HCT116 (cell line): ENCODE measurements around the gene SVIL. TPM values are rescaled to one million over a fixed set of nuclear protein-coding genes. Genes with fewer than 3 reads are reported as not detected.

ENCODE experiments used
- ATAC-seq: fragments of 200-7000 bp; cut with Tn5 transposase; 2 replicates; pipeline ENCODE4 v1.9.1; 2020; ENCODE audit warnings: mild to moderate bottlenecking, moderate library complexity
- BruUV-seq: library from RNA; stranded (reverse); fragments of 400-500 nt; replicated peaks from 2 replicates; lab custom pipeline; 2021; lab: Mats Ljungman, UMichigan
- CTCF ChIA-PET: fragments of 300-600 bp; sonication (Branson Sonifier 250); formaldehyde crosslinking; loops from one replicate; lab custom pipeline; 2021; ENCODE audit warnings: antibody characterized with exemption; lab: Charles Lee
- POLR2A ChIA-PET: fragments of 300-600, 350-600 bp; sonication (Branson Sonifier 250); formaldehyde crosslinking; loops from one replicate; lab custom pipeline; 2021; ENCODE audit warnings: antibody characterized with exemption; lab: Charles Lee
- RAD21 ChIA-PET, 2 experiments: fragments of 300-600 bp; sonication (Branson Sonifier 250); formaldehyde crosslinking; loops; one replicate each; lab custom pipeline; 2023; ENCODE audit warnings: low total read pairs in 2 of 2; ENCODE audit not compliant: uncharacterized antibody in 2 of 2, unreplicated experiment in 2 of 2, low non-redundant PET in 1 of 2; lab: Charles Lee
- DNase-seq: peaks from one replicate; pipeline ENCODE4 v3.0.0-alpha.2; 2010; ENCODE audit warnings: low read depth, low spot score
- H2AFZ ChIP-seq: fragments of 200-600 bp; shearing (Covaris generic), sonication (generic); 2 replicates; pipeline ENCODE4 v1.6.1; 2017; ENCODE audit warnings: low read depth, mixed run types, mixed read lengths, antibody characterized with exemption, low read length; ENCODE audit not compliant: poor library complexity, severe bottlenecking
- H3K27ac ChIP-seq: 2 replicates; pipeline ENCODE4 v1.5.1; 2012; ENCODE audit warnings: low read depth, low read length
- H3K27me3 ChIP-seq: fragments of 200-600 bp; sonication (generic); 2 replicates; pipeline ENCODE4 v1.6.1; 2016; ENCODE audit warnings: mixed run types, low read length, mixed read lengths; ENCODE audit not compliant: insufficient read depth
- H3K36me3 ChIP-seq, 2 experiments: fragments of 200-500 bp in 1 of 2; fragments of 200-600 bp in 1 of 2; sonication (Bioruptor generic) in 1 of 2; sonication (generic) in 1 of 2; 2 replicates each; pipeline versions ENCODE4 v1.5.1 to v1.6.1; 2014 to 2016; ENCODE audit warnings: low read length in 2 of 2, inconsistent platforms in 1 of 2, mixed read lengths in 1 of 2, mixed run types in 1 of 2; ENCODE audit not compliant: insufficient read depth in 2 of 2, control insufficient read depth in 1 of 2
- H3K4me1 ChIP-seq, 2 experiments: fragments of 200-600 bp in 1 of 2; sonication (generic) in 1 of 2; 2 replicates each; pipeline versions ENCODE4 v1.5.1 to v1.6.1; 2012 to 2017; ENCODE audit warnings: low read length in 2 of 2, inconsistent platforms in 1 of 2, mild to moderate bottlenecking in 1 of 2, mixed read lengths in 1 of 2, mixed run types in 1 of 2, moderate library complexity in 1 of 2; ENCODE audit not compliant: insufficient read depth in 2 of 2, control insufficient read depth in 1 of 2
- H3K4me2 ChIP-seq: fragments of 200-600 bp; sonication (generic); 2 replicates; pipeline ENCODE4 v1.6.1; 2017; ENCODE audit warnings: mixed run types, low read length, mixed read lengths
- H3K4me3 ChIP-seq, 2 experiments: fragments of 200-600 bp in 1 of 2; sonication (generic) in 1 of 2; replicated peaks in 1 of 2; 2 replicates each; pipeline ENCODE4 v1.5.1; 2011 to 2016; ENCODE audit warnings: low read length in 2 of 2, control low read depth in 1 of 2, low read depth in 1 of 2, mild to moderate bottlenecking in 1 of 2, mixed read lengths in 1 of 2, mixed run types in 1 of 2
- H3K79me2 ChIP-seq: fragments of 200-600 bp; sonication (generic); 2 replicates; pipeline ENCODE4 v1.6.1; 2017; ENCODE audit warnings: mild to moderate bottlenecking, mixed run types, low read length, moderate library complexity, mixed read lengths; ENCODE audit not compliant: insufficient read depth
- H3K9ac ChIP-seq: fragments of 200-600 bp; sonication (generic); 2 replicates; pipeline ENCODE4 v1.6.1; 2016; ENCODE audit warnings: low read length, mixed read lengths
- H3K9me2 ChIP-seq: fragments of 200-600 bp; sonication (generic), shearing (Covaris generic); 2 replicates; pipeline ENCODE4 v1.6.1; 2017; ENCODE audit warnings: mixed run types, mild to moderate bottlenecking, moderate library complexity; ENCODE audit not compliant: insufficient read depth
- H3K9me3 ChIP-seq, 2 experiments: fragments of 200-500 bp in 1 of 2; fragments of 200-600 bp in 1 of 2; sonication (Bioruptor generic) in 1 of 2; sonication (generic) in 1 of 2; 2 replicates each; pipeline ENCODE4 v1.6.1; 2014 to 2017; ENCODE audit warnings: low read length in 2 of 2, mixed read lengths in 2 of 2, inconsistent platforms in 1 of 2, low read depth in 1 of 2, mild to moderate bottlenecking in 1 of 2, mixed run types in 1 of 2, moderate library complexity in 1 of 2; ENCODE audit not compliant: control insufficient read depth in 1 of 2, insufficient read depth in 1 of 2
- H4K20me1 ChIP-seq: fragments of 200-600 bp; sonication (generic), shearing (Covaris generic); 2 replicates; pipeline ENCODE4 v1.6.1; 2017; ENCODE audit warnings: mixed run types, mild to moderate bottlenecking, moderate library complexity; ENCODE audit not compliant: insufficient read depth
- ATF3 ChIP-seq: IDR thresholded peaks from 2 replicates; pipeline ENCODE4 v1.6.1; 2012
- CBX3 ChIP-seq: IDR thresholded peaks from 2 replicates; pipeline ENCODE4 v1.6.1; 2012; ENCODE audit warnings: low read depth
- CEBPB ChIP-seq: IDR thresholded peaks from 2 replicates; pipeline ENCODE4 v1.6.1; 2012; ENCODE audit warnings: low read depth
- CTCF ChIP-seq, 3 experiments: fragments of 200-600 bp in 1 of 3; sonication (generic) in 1 of 3; IDR thresholded peaks in 2 of 3; conservative IDR thresholded peaks in 1 of 3; 2 replicates each; pipeline ENCODE4 v1.5.1; 2012 to 2017; ENCODE audit warnings: low read depth in 2 of 3, low read length in 2 of 3, antibody characterized with exemption in 1 of 3, borderline replicate concordance in 1 of 3, control low read depth in 1 of 3, mild to moderate bottlenecking in 1 of 3, mixed read lengths in 1 of 3, mixed run types in 1 of 3, moderate library complexity in 1 of 3; ENCODE audit not compliant: insufficient read depth in 1 of 3
- EGR1 ChIP-seq: IDR thresholded peaks from 2 replicates; pipeline ENCODE4 v1.6.1; 2012; ENCODE audit warnings: low read depth
- ELF1 ChIP-seq: IDR thresholded peaks from 2 replicates; pipeline ENCODE4 v1.6.1; 2012; ENCODE audit warnings: low read depth, borderline replicate concordance
- EZH2phosphoT487 ChIP-seq: fragments of 200-600 bp; IDR thresholded peaks from 2 replicates; pipeline ENCODE4 v1.6.1; 2018; ENCODE audit warnings: antibody characterized with exemption, borderline replicate concordance
- FOSL1 ChIP-seq: IDR thresholded peaks from 2 replicates; pipeline ENCODE4 v1.6.1; 2012; ENCODE audit warnings: low read depth
- MAX ChIP-seq: IDR thresholded peaks from 2 replicates; pipeline ENCODE4 v1.6.1; 2012
- POLR2A ChIP-seq: IDR thresholded peaks from 2 replicates; pipeline ENCODE4 v1.7.0; 2011; ENCODE audit warnings: borderline replicate concordance; ENCODE audit not compliant: insufficient read depth, insufficient read length; ENCODE audit errors: extremely low read depth
- POLR2AphosphoS5 ChIP-seq: IDR thresholded peaks from 2 replicates; pipeline ENCODE4 v1.6.1; 2011; ENCODE audit warnings: mild to moderate bottlenecking, low read depth, low read length, moderate library complexity
- RAD21 ChIP-seq: IDR thresholded peaks from 2 replicates; pipeline ENCODE4 v1.6.1; 2012; ENCODE audit warnings: low read depth, mild to moderate bottlenecking
- REST ChIP-seq: IDR thresholded peaks from 2 replicates; pipeline ENCODE4 v1.6.1; 2012; ENCODE audit warnings: low read depth
- SP1 ChIP-seq: IDR thresholded peaks from 2 replicates; pipeline ENCODE4 v1.6.1; 2012; ENCODE audit warnings: low read depth
- SRF ChIP-seq: IDR thresholded peaks from 2 replicates; pipeline ENCODE4 v1.6.1; 2012; ENCODE audit warnings: low read depth
- TCF7L2 ChIP-seq: IDR thresholded peaks from 2 replicates; pipeline ENCODE4 v1.7.0; 2011; ENCODE audit warnings: borderline replicate concordance, inconsistent platforms; ENCODE audit not compliant: insufficient read depth, insufficient read length; ENCODE audit errors: extremely low read depth
- ZBTB33 ChIP-seq: IDR thresholded peaks from 2 replicates; pipeline ENCODE4 v1.6.1; 2011; ENCODE audit warnings: mild to moderate bottlenecking, low read length, moderate library complexity; ENCODE audit not compliant: insufficient replicate concordance; ENCODE audit errors: extremely low read depth
- ZFX ChIP-seq: fragments of 450-650 bp; IDR thresholded peaks from 2 replicates; pipeline ENCODE4 v1.6.1; 2017
- ZNF274 ChIP-seq: fragments of 200-500 bp; sonication (Bioruptor generic); IDR thresholded peaks from 2 replicates; pipeline ENCODE4 v1.6.1; 2014; ENCODE audit warnings: mild to moderate bottlenecking, low read depth, low read length, inconsistent platforms
- intact Hi-C: fragments of 100-400 bp; cut with micrococcal nuclease; formaldehyde crosslinking; loops from 2 replicates; pipeline ENCODE4 v1.10.0; 2022
- total RNA-seq: library from RNA; stranded (reverse); gene quantifications from one replicate; pipeline ENCODE4 v1.2.1, GENCODE V29; 2021; ENCODE audit not compliant: unreplicated experiment

The SVIL gene
- total RNA-seq, 1 experiment from 2014 or later, result 27.0 TPM

GRCh38 chr10:29610876-29611647, 23.7 kb downstream of the SVIL start:
- Histone ChIP-seq H3K4me3 (no peak overlapping the region), H3K36me3 (no peaks in the 10 kb centered on the region), H3K79me2 (no peaks in the 10 kb centered on the region), H3K27ac (no peak overlapping the region), H4K20me1 (no peaks in the 10 kb centered on the region), H3K4me1 (no peaks in the 10 kb centered on the region), H3K9me3 (no peaks in the 10 kb centered on the region), H3K9ac (no peak overlapping the region), H2AFZ (no peak overlapping the region), H3K9me2 (no peaks in the 10 kb centered on the region), H3K27me3 (no peaks in the 10 kb centered on the region), H3K4me2 (no peak overlapping the region)
- no peak for TF ChIP-seq CEBPB
- TF ChIP-seq TCF7L2, result no peak
- TF ChIP-seq ATF3, result no peak
- TF ChIP-seq ZFX, result no peak
- TF ChIP-seq FOSL1, result no peak
- TF ChIP-seq ELF1, result no peak
- no peak for TF ChIP-seq EZH2phosphoT487
- no peak for TF ChIP-seq SP1
- no peak for TF ChIP-seq REST
- TF ChIP-seq ZBTB33, result no peak
- no peak for TF ChIP-seq ZNF274
- TF ChIP-seq CBX3, result no peak
- no peak for TF ChIP-seq POLR2AphosphoS5
- no peak for TF ChIP-seq EGR1
- no peak for TF ChIP-seq SRF
- no peak for TF ChIP-seq MAX
- TF ChIP-seq POLR2A, result no peak
- no peak for TF ChIP-seq CTCF (IDR thresholded peaks at IDR 0.05 in 2 of 3, conservative IDR thresholded peaks at IDR 0.05 in 1 of 3; ENCODE audit: borderline replicate concordance in 1 of 3, insufficient read depth in 1 of 3, low read depth in 2 of 3, low read length in 2 of 3)
- no peak for TF ChIP-seq RAD21
- BruUV-seq, result no TSS peak
- ChIA-PET RAD21 (no interaction called here), POLR2A (no interaction called here), CTCF (no interaction called here)
- DNase-seq, result no peak
- intact Hi-C loops, result no loop called here
- ATAC-seq, result no peak
